ENCODE data around the gene TACC3. TPM values are rescaled to one million over a fixed set of nuclear protein-coding genes. Genes with fewer than 3 reads are reported as not detected.
A peak's percentile ranks its signal among the peaks of the same experiment; 100 is the strongest.

TACC3 gene
- polyA plus RNA-seq, 4 donors, result 11.9 to 41.4 (median 18.5) TPM

- Histone ChIP-seq H3K9me3 (ENCODE audit: control insufficient read depth in 2 of 2, insufficient read depth in 1 of 2, low read depth in 1 of 2, low read length in 1 of 2) (no peaks in the 10 kb centered on the region), H3K4me1 (ENCODE audit: control insufficient read depth in 3 of 3, insufficient read depth in 2 of 3, low read depth in 1 of 3, low read length in 2 of 3) (peaks cover 0 to 12% (median 6%) of the 10 kb centered on the region in 3 donors), H3K27ac (ENCODE audit: low read depth in 1 of 3, low read length in 2 of 3) (no peak overlapping the region)
Observed at GRCh38 chr4:1716065-1716945, 5.0 kb upstream of the TACC3 start.

GRCh38 chr4:1717129-1718094, 3.9 kb upstream of the TACC3 start:
- FAIRE-seq (no peak), DNase-seq (no peak)
- H3K36me3 ChIP-seq (ENCODE audit: control insufficient read depth in 3 of 3, insufficient read depth in 2 of 3, low read depth in 1 of 3, low read length in 3 of 3), result peaks cover 0 to 51% (median 3%) of the 10 kb centered on the region in 3 donors
- no peak overlapping the region for H3K4me3 ChIP-seq (ENCODE audit: low read depth in 1 of 3, low read length in 3 of 3)
- WGBS, 3 donors, result 87 to 91% (median 88%) methylated on average over 32 of the region's 32 CpGs
- no peaks in the 10 kb centered on the region for H3K9me3 ChIP-seq (ENCODE audit: control insufficient read depth in 2 of 2, insufficient read depth in 1 of 2, low read depth in 1 of 2, low read length in 1 of 2)
- H3K27me3 ChIP-seq (ENCODE audit: control insufficient read depth in 3 of 3, insufficient read depth in 3 of 3, low read length in 3 of 3), result no peaks in the 10 kb centered on the region
- H3K27ac ChIP-seq (ENCODE audit: low read depth in 1 of 3, low read length in 2 of 3), result no peak overlapping the region
- peaks cover 3 to 18% (median 6%) of the 10 kb centered on the region in 3 donors for H3K4me1 ChIP-seq (ENCODE audit: control insufficient read depth in 3 of 3, insufficient read depth in 2 of 3, low read depth in 1 of 3, low read length in 2 of 3)

More at GRCh38 chr4:1716065-1716945, 5.0 kb upstream of the TACC3 start:
- DNase-seq (no peak), FAIRE-seq (no peak)
- Histone ChIP-seq H3K4me3 (ENCODE audit: low read depth in 1 of 3, low read length in 3 of 3) (no peak overlapping the region), H3K36me3 (ENCODE audit: control insufficient read depth in 3 of 3, insufficient read depth in 2 of 3, low read depth in 1 of 3, low read length in 3 of 3) (peaks cover 0 to 51% (median 3%) of the 10 kb centered on the region in 3 donors), H3K27me3 (ENCODE audit: control insufficient read depth in 3 of 3, insufficient read depth in 3 of 3, low read length in 3 of 3) (no peaks in the 10 kb centered on the region)
- 79 to 88% (median 81%) methylated on average over 13 to 15 of the region's 15 CpGs for WGBS, 3 donors

DNA sequence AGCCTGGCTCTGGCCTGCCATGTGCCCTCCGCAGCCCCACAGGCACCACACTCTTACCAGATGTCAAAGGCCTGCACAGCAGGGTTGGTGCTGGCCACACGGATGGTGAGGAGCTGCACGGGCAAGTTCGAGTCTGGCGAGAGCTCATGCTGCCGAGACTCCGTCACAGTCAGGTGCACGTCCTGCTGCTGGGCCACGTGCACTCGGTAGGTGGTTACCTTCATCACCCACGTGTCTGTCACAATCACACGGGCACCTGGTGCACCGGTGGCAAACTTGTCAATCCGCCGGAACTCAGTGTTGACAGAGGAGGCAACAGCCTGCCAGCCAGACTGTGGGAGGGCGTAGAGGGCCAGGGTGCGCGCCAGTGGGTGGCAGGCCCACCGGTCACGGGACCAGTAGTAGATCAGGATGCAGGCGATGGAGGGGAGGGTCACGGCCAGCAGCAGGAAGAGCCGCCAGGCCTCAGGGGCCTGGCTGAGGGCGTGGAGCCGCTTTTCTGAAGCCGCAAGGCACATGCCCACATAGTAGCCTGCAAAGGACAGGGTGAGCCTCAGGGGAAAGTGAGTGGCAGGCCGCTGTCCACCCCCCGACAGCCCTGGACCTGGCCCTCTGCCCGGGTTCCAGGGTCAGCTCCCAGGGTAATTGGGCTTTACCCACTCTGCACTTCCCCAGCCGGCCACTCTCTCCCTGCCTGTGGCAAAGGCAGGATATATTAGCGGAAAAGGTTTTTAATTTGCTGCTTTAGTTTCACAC, 3.0 kb upstream of the TACC3 start:
- WGBS, 3 donors, result 67 to 84% (median 72%) methylated on average over 31 of the region's 31 CpGs
- Histone ChIP-seq H3K9me3 (ENCODE audit: control insufficient read depth in 2 of 2, insufficient read depth in 1 of 2, low read depth in 1 of 2, low read length in 1 of 2) (no peaks in the 10 kb centered on the region), H3K36me3 (ENCODE audit: control insufficient read depth in 3 of 3, insufficient read depth in 2 of 3, low read depth in 1 of 3, low read length in 3 of 3) (peaks cover 0 to 54% (median 3%) of the 10 kb centered on the region in 3 donors), H3K27me3 (ENCODE audit: control insufficient read depth in 3 of 3, insufficient read depth in 3 of 3, low read length in 3 of 3) (no peaks in the 10 kb centered on the region), H3K4me1 (ENCODE audit: control insufficient read depth in 3 of 3, insufficient read depth in 2 of 3, low read depth in 1 of 3, low read length in 2 of 3) (peaks cover 3 to 22% (median 6%) of the 10 kb centered on the region in 3 donors), H3K27ac (ENCODE audit: low read depth in 1 of 3, low read length in 2 of 3) (no peak overlapping the region), H3K4me3 (ENCODE audit: low read depth in 1 of 3, low read length in 3 of 3) (no peak overlapping the region)
- DNase-seq, result no peak
- FAIRE-seq, result no peak

GRCh38 chr4:1720163-1720983, 948 bp upstream of the TACC3 start:
- no peaks in the 10 kb centered on the region for H3K27me3 ChIP-seq (ENCODE audit: control insufficient read depth in 3 of 3, insufficient read depth in 3 of 3, low read length in 3 of 3)
- FAIRE-seq (no peak), DNase-seq (peak; percentile 64 to 70)
- peak overlapping the region; percentile 71 to 94 (median 94) for H3K27ac ChIP-seq (ENCODE audit: low read depth in 1 of 3, low read length in 2 of 3)
- H3K9me3 ChIP-seq (ENCODE audit: control insufficient read depth in 2 of 2, insufficient read depth in 1 of 2, low read depth in 1 of 2, low read length in 1 of 2), result no peaks in the 10 kb centered on the region
- WGBS, 3 donors, result 1% methylated on average over 64 to 79 of the region's 79 CpGs
- peaks cover 3 to 20% (median 6%) of the 10 kb centered on the region in 3 donors for H3K4me1 ChIP-seq (ENCODE audit: control insufficient read depth in 3 of 3, insufficient read depth in 2 of 3, low read depth in 1 of 3, low read length in 2 of 3)
- H3K4me3 ChIP-seq (ENCODE audit: low read depth in 1 of 3, low read length in 3 of 3), result peak overlapping the region; percentile 49 to 86 (median 64)
- peaks cover 0 to 57% (median 3%) of the 10 kb centered on the region in 3 donors for H3K36me3 ChIP-seq (ENCODE audit: control insufficient read depth in 3 of 3, insufficient read depth in 2 of 3, low read depth in 1 of 3, low read length in 3 of 3)

DNA sequence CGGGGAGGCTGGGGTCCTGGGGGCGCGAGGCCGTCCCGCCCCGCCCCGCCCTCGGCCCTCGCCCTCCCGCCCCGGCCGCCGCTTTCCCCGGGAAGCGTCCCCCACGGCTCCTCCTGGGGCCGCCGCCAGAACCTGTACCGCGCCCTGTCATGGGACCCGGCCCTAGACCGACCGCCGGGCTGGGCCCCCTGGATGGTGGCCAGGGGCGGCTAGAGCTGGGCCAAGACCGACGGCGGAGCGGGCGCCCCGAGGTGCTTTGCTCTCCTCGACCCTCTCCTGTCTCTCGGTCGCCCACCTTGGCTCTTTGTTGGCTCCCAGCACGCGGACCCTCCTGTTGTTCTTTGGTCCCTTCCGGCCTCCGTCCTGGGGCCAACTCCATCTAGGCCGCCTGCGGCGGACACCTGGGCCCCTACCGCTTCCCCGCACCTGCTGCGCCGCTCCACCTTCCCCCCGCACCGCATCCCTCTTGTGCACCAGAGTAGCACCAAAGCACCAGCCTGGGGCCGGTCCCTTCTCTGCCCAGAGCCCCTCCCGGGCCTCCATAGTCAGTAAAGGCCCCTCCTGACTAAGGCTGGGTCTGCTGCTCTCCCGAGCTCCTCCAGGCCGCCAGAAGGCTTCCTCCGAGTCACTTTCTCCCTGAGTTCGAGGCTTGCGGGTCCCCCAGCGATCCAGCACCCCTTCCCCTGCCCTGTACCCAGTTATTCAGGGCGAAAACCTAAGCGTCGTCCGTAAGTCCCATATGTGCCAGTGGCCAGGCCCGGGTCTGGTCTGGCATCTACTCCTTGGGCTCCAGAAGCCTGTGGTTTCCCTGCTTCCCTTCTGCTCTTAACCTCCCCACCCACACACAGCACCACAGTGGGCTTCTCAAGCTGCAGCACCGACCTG, 587 bp downstream of the TACC3 start:
- peak in 1 of 2 donors; percentile 28 for DNase-seq
- no peak for FAIRE-seq
- H3K4me1 ChIP-seq (ENCODE audit: control insufficient read depth in 3 of 3, insufficient read depth in 2 of 3, low read depth in 1 of 3, low read length in 2 of 3), result peaks cover 3 to 24% (median 6%) of the 10 kb centered on the region in 3 donors

DNA sequence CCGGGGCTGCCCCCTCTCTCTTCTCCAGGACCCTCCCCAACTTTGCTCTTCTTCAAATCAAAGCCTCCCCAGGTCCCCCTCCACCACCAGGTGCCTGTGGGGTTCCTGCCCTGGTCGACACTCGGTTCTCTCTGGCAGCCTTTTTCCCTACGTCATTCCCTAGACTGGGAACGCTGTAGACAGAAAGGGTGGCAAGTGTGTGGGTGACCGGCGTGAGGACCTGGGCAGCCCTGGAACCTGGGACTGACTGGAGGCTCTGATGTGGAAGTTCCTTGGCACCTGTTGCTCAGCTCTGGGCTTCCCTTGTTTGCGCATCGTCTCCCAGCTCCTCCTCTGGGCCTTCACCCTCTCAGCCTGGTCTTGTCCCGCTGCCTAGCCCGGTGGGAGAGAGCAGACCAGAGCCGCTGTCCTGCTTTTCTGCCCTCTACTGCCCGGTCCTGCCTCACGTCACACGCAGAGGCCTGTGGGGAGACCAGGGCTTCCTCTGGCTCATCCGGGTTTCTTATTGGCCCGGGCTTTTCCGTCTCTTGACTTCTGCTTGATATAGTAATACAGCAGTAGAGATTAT, 1.3 kb downstream of the TACC3 start:
- no peak for DNase-seq
- WGBS, 3 donors, result 41 to 56% (median 49%) methylated on average over 18 of the region's 18 CpGs
- no peaks in the 10 kb centered on the region for H3K9me3 ChIP-seq (ENCODE audit: control insufficient read depth in 2 of 2, insufficient read depth in 1 of 2, low read depth in 1 of 2, low read length in 1 of 2)
- H3K36me3 ChIP-seq (ENCODE audit: control insufficient read depth in 3 of 3, insufficient read depth in 2 of 3, low read depth in 1 of 3, low read length in 3 of 3), result peaks cover 0 to 52% (median 0%) of the 10 kb centered on the region in 3 donors
- H3K27ac ChIP-seq (ENCODE audit: low read depth in 1 of 3, low read length in 2 of 3), result peak overlapping the region in 2 of 3 donors; percentile 69 to 97
- peaks cover 3 to 24% (median 6%) of the 10 kb centered on the region in 3 donors for H3K4me1 ChIP-seq (ENCODE audit: control insufficient read depth in 3 of 3, insufficient read depth in 2 of 3, low read depth in 1 of 3, low read length in 2 of 3)
- peak overlapping the region in 2 of 3 donors; percentile 42 to 65 for H3K4me3 ChIP-seq (ENCODE audit: low read depth in 1 of 3, low read length in 3 of 3)
- H3K27me3 ChIP-seq (ENCODE audit: control insufficient read depth in 3 of 3, insufficient read depth in 3 of 3, low read length in 3 of 3), result no peaks in the 10 kb centered on the region
- FAIRE-seq, result no peak

More for the DNA sequence above, 587 bp downstream of the TACC3 start:
- H3K4me3 ChIP-seq (ENCODE audit: low read depth in 1 of 3, low read length in 3 of 3), result peak overlapping the region; percentile 42 to 65 (median 51)
- no peaks in the 10 kb centered on the region for H3K9me3 ChIP-seq (ENCODE audit: control insufficient read depth in 2 of 2, insufficient read depth in 1 of 2, low read depth in 1 of 2, low read length in 1 of 2)
- H3K27ac ChIP-seq (ENCODE audit: low read depth in 1 of 3, low read length in 2 of 3), result peak overlapping the region in 1 of 3 donors; percentile 97
- 3 to 5% (median 4%) methylated on average over 39 to 61 of the region's 61 CpGs for WGBS, 3 donors
- H3K36me3 ChIP-seq (ENCODE audit: control insufficient read depth in 3 of 3, insufficient read depth in 2 of 3, low read depth in 1 of 3, low read length in 3 of 3), result peaks cover 0 to 52% (median 3%) of the 10 kb centered on the region in 3 donors
- H3K27me3 ChIP-seq (ENCODE audit: control insufficient read depth in 3 of 3, insufficient read depth in 3 of 3, low read length in 3 of 3), result no peaks in the 10 kb centered on the region
